ENCODE results near the gene TVP23C.

Gene TVP23C

GRCh38 chr17:15492791-15493692 lies 70.2 kb downstream of the TVP23C start:
- H3K27me3 ChIP-seq (ENCODE audit: insufficient read depth, low read length): no peaks in the 10 kb centered on the region
- no peaks in the 10 kb centered on the region for H3F3A ChIP-seq (ENCODE audit: insufficient read depth, low read length)
- H3K36me3 ChIP-seq (ENCODE audit: insufficient read depth, low read length): no peaks in the 10 kb centered on the region
- H3K79me2 ChIP-seq (ENCODE audit: insufficient read depth, low read length): no peaks in the 10 kb centered on the region
- no peak overlapping the region for H3K4me2 ChIP-seq (ENCODE audit: low read length)
- no peaks in the 10 kb centered on the region for H3K9me3 ChIP-seq (ENCODE audit: low read length)
- H3K4me3 ChIP-seq (ENCODE audit: low read depth, low read length, poor library complexity, severe bottlenecking): no peak overlapping the region
- H2AFZ ChIP-seq (ENCODE audit: low read length): no peak overlapping the region
- H3K27ac ChIP-seq (ENCODE audit: low read depth, low read length, poor library complexity, severe bottlenecking): no peak overlapping the region
- H3K9ac ChIP-seq (ENCODE audit: low read length): no peak overlapping the region
- no peaks in the 10 kb centered on the region for H4K20me1 ChIP-seq (ENCODE audit: insufficient read depth, low read length)
- no peak for TF ChIP-seq EZH2 (IDR thresholded peaks at IDR 0.05; ENCODE audit: borderline replicate concordance, low read length)
- H3K4me1 ChIP-seq (ENCODE audit: insufficient read depth, low read length, severe bottlenecking): no peaks in the 10 kb centered on the region
- H3K9me2 ChIP-seq (ENCODE audit: low read depth, low read length): no peaks in the 10 kb centered on the region

- Histone ChIP-seq H3K27me3 (ENCODE audit: insufficient read depth, low read length) (no peaks in the 10 kb centered on the region), H3K36me3 (ENCODE audit: insufficient read depth, low read length) (no peaks in the 10 kb centered on the region), H3K27ac (ENCODE audit: low read depth, low read length, poor library complexity, severe bottlenecking) (no peak overlapping the region), H3K79me2 (ENCODE audit: insufficient read depth, low read length) (no peaks in the 10 kb centered on the region), H3K4me1 (ENCODE audit: insufficient read depth, low read length, severe bottlenecking) (no peaks in the 10 kb centered on the region), H3K9me3 (ENCODE audit: low read length) (no peaks in the 10 kb centered on the region), H3K9me2 (ENCODE audit: low read depth, low read length) (no peaks in the 10 kb centered on the region), H3K4me2 (ENCODE audit: low read length) (no peak overlapping the region), H3K9ac (ENCODE audit: low read length) (no peak overlapping the region), H3F3A (ENCODE audit: insufficient read depth, low read length) (no peaks in the 10 kb centered on the region), H2AFZ (ENCODE audit: low read length) (no peak overlapping the region), H3K4me3 (ENCODE audit: low read depth, low read length, poor library complexity, severe bottlenecking) (no peak overlapping the region), H4K20me1 (ENCODE audit: insufficient read depth, low read length) (no peaks in the 10 kb centered on the region)
- TF ChIP-seq EZH2 (IDR thresholded peaks at IDR 0.05; ENCODE audit: borderline replicate concordance, low read length): no peak
- TF ChIP-seq CTCF (IDR thresholded peaks at IDR 0.05; ENCODE audit: low read length): no peak
Observed at GRCh38 chr17:15492186-15492585, 71.1 kb downstream of the TVP23C start.

GRCh38 chr17:15490634-15491261 lies 72.5 kb downstream of the TVP23C start:
- H3K9ac ChIP-seq (ENCODE audit: low read length): no peak overlapping the region

More at GRCh38 chr17:15490634-15491261, 72.5 kb downstream of the TVP23C start:
- Histone ChIP-seq H3K79me2 (ENCODE audit: insufficient read depth, low read length) (no peaks in the 10 kb centered on the region), H3K27ac (ENCODE audit: low read depth, low read length, poor library complexity, severe bottlenecking) (no peak overlapping the region), H3F3A (ENCODE audit: insufficient read depth, low read length) (no peaks in the 10 kb centered on the region), H3K9me3 (ENCODE audit: low read length) (no peaks in the 10 kb centered on the region), H3K4me1 (ENCODE audit: insufficient read depth, low read length, severe bottlenecking) (no peaks in the 10 kb centered on the region), H3K27me3 (ENCODE audit: insufficient read depth, low read length) (no peaks in the 10 kb centered on the region), H3K4me2 (ENCODE audit: low read length) (no peak overlapping the region), H3K9me2 (ENCODE audit: low read depth, low read length) (no peaks in the 10 kb centered on the region), H4K20me1 (ENCODE audit: insufficient read depth, low read length) (no peaks in the 10 kb centered on the region), H3K36me3 (ENCODE audit: insufficient read depth, low read length) (no peaks in the 10 kb centered on the region), H3K4me3 (ENCODE audit: low read depth, low read length, poor library complexity, severe bottlenecking) (no peak overlapping the region), H2AFZ (ENCODE audit: low read length) (no peak overlapping the region)
- TF ChIP-seq CTCF (IDR thresholded peaks at IDR 0.05; ENCODE audit: low read length): no peak
- no peak for TF ChIP-seq EZH2 (IDR thresholded peaks at IDR 0.05; ENCODE audit: borderline replicate concordance, low read length)
